Stromal cell of bone marrow (primary cell): ENCODE data around the gene THAP3.

ENCODE experiments used
- DNase-seq: peaks from one replicate; pipeline ENCODE4 v3.0.0-alpha.2; 2012; ENCODE audit warnings: low read depth

Gene THAP3

GRCh38 chr1:6612641-6613360 lies 11.9 kb upstream of the THAP3 start:
- DNase-seq: no peak

- peak; percentile 98 for DNase-seq
Measured at GRCh38 chr1:6613361-6614018, 11.2 kb upstream of the THAP3 start, which contains the start of gene PHF13. Gene PHF13, plus strand, starts transcription at chr1:6613731. Its CDS starts 336 bp downstream, at chr1:6614067.

GRCh38 chr1:6614019-6614928 lies 10.4 kb upstream of the THAP3 start:
- DNase-seq: no peak

- DNase-seq: no peak
Measured at GRCh38 chr1:6614929-6615785, 9.5 kb upstream of the THAP3 start.

GRCh38 chr1:6619045-6619444 lies 5.6 kb upstream of the THAP3 start:
- DNase-seq: no peak

- no peak for DNase-seq
Measured at GRCh38 chr1:6621429-6622391, 3.0 kb upstream of the THAP3 start.

GRCh38 chr1:6622396-6623152 lies 2.1 kb upstream of the THAP3 start:
- no peak for DNase-seq

GRCh38 chr1:6623269-6623965 lies 1.3 kb upstream of the THAP3 start:
- no peak for DNase-seq

GRCh38 chr1:6625584-6626149 lies 999 bp downstream of the THAP3 start:
- DNase-seq: no peak

- DNase-seq: no peak
Measured at GRCh38 chr1:6627031-6627430, 2.4 kb downstream of the THAP3 start.

- no peak for DNase-seq
Measured at GRCh38 chr1:6627841-6628545, 3.3 kb downstream of the THAP3 start.

- DNase-seq: no peak
Measured at GRCh38 chr1:6628971-6629479, 4.4 kb downstream of the THAP3 start.

GRCh38 chr1:6630027-6630426 lies 5.4 kb downstream of the THAP3 start:
- DNase-seq: no peak

GRCh38 chr1:6631058-6631457 lies 6.4 kb downstream of the THAP3 start:
- DNase-seq: no peak

GRCh38 chr1:6632588-6633514 lies 8.2 kb downstream of the THAP3 start:
- no peak for DNase-seq

GRCh38 chr1:6634371-6635052 lies 9.8 kb downstream of the THAP3 start:
- no peak for DNase-seq
